Testis (tissue), 2 donors: Measurements from ENCODE around the gene PPT2.

Experiments
- POLR2A ChIP-seq: fragments of 450-650 bp; IDR thresholded peaks from one replicate; pipeline ENCODE4 v1.6.1; 2017; ENCODE audit warnings: antibody characterized with exemption, mild to moderate bottlenecking, moderate library complexity
- TF ChIP-seq, protein P1 (sequence below), 3 experiments: fragments of 450-650 bp in 2 of 3; fragments of 200-600 bp in 1 of 3; sonication (generic) in 1 of 3; IDR thresholded peaks; one replicate each; pipeline ENCODE4 v1.5.1; 2016 to 2019; ENCODE audit warnings: antibody characterized with exemption in 3 of 3, mild to moderate bottlenecking in 2 of 3, moderate library complexity in 1 of 3

DNA sequence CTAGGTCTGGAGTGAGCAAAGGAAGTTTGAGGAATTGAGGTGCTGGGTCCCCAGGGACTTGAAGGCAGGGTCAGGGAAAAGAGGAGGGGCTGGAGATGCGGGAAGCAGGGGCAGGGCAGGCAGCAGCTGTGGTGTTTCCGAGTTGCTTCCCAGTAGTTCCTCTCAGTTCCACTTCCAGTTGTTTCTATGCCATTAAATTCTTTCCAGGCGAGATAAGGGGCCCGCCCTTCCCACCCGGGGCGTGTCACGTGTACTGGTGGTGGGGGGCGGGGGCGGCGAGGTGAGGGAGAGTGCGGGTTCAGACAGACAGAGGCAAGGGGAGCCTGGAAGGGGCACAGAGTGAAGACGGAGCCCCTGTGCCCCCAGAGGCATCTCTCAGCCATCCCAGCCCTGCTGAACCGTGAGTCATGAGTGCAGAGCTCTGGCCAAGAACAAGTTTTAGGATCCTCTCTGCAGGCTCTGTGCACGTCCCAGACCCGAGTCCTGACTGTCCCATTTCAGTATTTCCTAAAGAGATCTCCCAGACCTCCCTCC is 45.8 kb upstream of the PPT2 start:
- TF ChIP-seq, protein P1, sequence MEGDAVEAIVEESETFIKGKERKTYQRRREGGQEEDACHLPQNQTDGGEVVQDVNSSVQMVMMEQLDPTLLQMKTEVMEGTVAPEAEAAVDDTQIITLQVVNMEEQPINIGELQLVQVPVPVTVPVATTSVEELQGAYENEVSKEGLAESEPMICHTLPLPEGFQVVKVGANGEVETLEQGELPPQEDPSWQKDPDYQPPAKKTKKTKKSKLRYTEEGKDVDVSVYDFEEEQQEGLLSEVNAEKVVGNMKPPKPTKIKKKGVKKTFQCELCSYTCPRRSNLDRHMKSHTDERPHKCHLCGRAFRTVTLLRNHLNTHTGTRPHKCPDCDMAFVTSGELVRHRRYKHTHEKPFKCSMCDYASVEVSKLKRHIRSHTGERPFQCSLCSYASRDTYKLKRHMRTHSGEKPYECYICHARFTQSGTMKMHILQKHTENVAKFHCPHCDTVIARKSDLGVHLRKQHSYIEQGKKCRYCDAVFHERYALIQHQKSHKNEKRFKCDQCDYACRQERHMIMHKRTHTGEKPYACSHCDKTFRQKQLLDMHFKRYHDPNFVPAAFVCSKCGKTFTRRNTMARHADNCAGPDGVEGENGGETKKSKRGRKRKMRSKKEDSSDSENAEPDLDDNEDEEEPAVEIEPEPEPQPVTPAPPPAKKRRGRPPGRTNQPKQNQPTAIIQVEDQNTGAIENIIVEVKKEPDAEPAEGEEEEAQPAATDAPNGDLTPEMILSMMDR (IDR thresholded peaks at IDR 0.05) = no peak
- TF ChIP-seq POLR2A = no peak
